GM12878 (cell line): ENCODE measurements around the gene FBLN1. TPM values are rescaled to one million over a fixed set of nuclear protein-coding genes. Genes with fewer than 3 reads are reported as not detected.

ENCODE experiments used
- ATAC-seq: fragments of 200-7000 bp; cut with Tn5 transposase; 3 replicates; pipeline ENCODE4 v1.9.1; 2020; ENCODE audit warnings: mild to moderate bottlenecking, moderate library complexity
- BruUV-seq: library from RNA; stranded (reverse); fragments of 400-500 nt; replicated peaks from 2 replicates; lab custom pipeline; 2021; lab: Mats Ljungman, UMichigan
- CTCF ChIA-PET: fragments of 300-600 bp; sonication (Branson Sonifier 250); formaldehyde crosslinking; extraction: SDS; loops from one replicate; lab custom pipeline; 2021; ENCODE audit warnings: inconsistent platforms; lab: Yijun Ruan, JAX
- POLR2A ChIA-PET: fragments of 350-600 bp; formaldehyde crosslinking; extraction: SDS; loops from one replicate; lab custom pipeline; 2021; ENCODE audit warnings: inconsistent platforms; lab: Charles Lee
- RAD21 ChIA-PET: fragments of 300-600 bp; sonication (Branson Sonifier 250); formaldehyde crosslinking; loops from one replicate; lab custom pipeline; 2023; ENCODE audit warnings: antibody characterized with exemption; ENCODE audit not compliant: unreplicated experiment; lab: Charles Lee
- SMC1A ChIA-PET: fragments of 300-600 bp; sonication (Branson Sonifier 250); formaldehyde crosslinking; loops from one replicate; lab custom pipeline; 2023; ENCODE audit not compliant: unreplicated experiment, uncharacterized antibody; lab: Charles Lee
- DNase-seq: peaks from one replicate; pipeline ENCODE4 v3.0.0-alpha.2; 2011; ENCODE audit warnings: low read depth, low spot score
- FAIRE-seq: peaks from 3 replicates; lab custom pipeline; 2011; peaks lifted over from hg19 to GRCh38; lab: Jason Lieb, UNC
- H2AFZ ChIP-seq: 2 replicates; pipeline ENCODE4 v1.6.0; 2011; ENCODE audit warnings: low read depth, low read length, control low read depth; ENCODE audit not compliant: control insufficient read depth
- H3K27ac ChIP-seq: 2 replicates; pipeline ENCODE4 v1.5.1; 2011; ENCODE audit warnings: control low read depth; ENCODE audit not compliant: control insufficient read depth, insufficient read depth
- H3K27me3 ChIP-seq, 2 experiments: replicated peaks in 1 of 2; 2 replicates each; pipeline versions ENCODE4 v1.6.0 to v1.6.1; 2011; ENCODE audit warnings: low read length in 1 of 2; ENCODE audit not compliant: control insufficient read depth in 2 of 2, insufficient read depth in 2 of 2
- H3K36me3 ChIP-seq, 2 experiments: 2 replicates each; pipeline ENCODE4 v1.5.1; 2011; ENCODE audit warnings: low read length in 1 of 2; ENCODE audit not compliant: control insufficient read depth in 2 of 2, insufficient read depth in 2 of 2
- H3K4me1 ChIP-seq: 2 replicates; pipeline ENCODE4 v1.6.1; 2011; ENCODE audit warnings: mild to moderate bottlenecking, low read length, moderate library complexity, mixed read lengths; ENCODE audit not compliant: control insufficient read depth, insufficient read depth
- H3K4me2 ChIP-seq: 2 replicates; pipeline ENCODE4 v1.6.0; 2011; ENCODE audit warnings: control low read depth; ENCODE audit not compliant: control insufficient read depth, insufficient read depth
- H3K4me3 ChIP-seq: fragments of 200-600 bp; sonication (generic); 2 replicates; pipeline ENCODE4 v1.5.1; 2016
- H3K79me2 ChIP-seq: 2 replicates; pipeline ENCODE4 v1.6.0; 2011; ENCODE audit warnings: low read length; ENCODE audit not compliant: control insufficient read depth, insufficient read depth
- H3K9ac ChIP-seq: 2 replicates; pipeline ENCODE4 v1.8.0; 2011; ENCODE audit warnings: low read length, control low read depth, mixed read lengths; ENCODE audit not compliant: control insufficient read depth, insufficient read depth
- H3K9me3 ChIP-seq: replicated peaks from 3 replicates; pipeline ENCODE4 v1.5.1; 2011; ENCODE audit warnings: mild to moderate bottlenecking, low read length; ENCODE audit not compliant: control insufficient read depth, insufficient read depth
- H4K20me1 ChIP-seq: 2 replicates; pipeline ENCODE4 v1.6.0; 2011; ENCODE audit not compliant: control insufficient read depth, insufficient read depth
- BCL11A ChIP-seq: IDR thresholded peaks from 2 replicates; pipeline ENCODE4 v1.6.1; 2011; ENCODE audit warnings: low read depth, low read length
- BRCA1 ChIP-seq: IDR thresholded peaks from 2 replicates; pipeline ENCODE4 v1.6.1; 2011; ENCODE audit warnings: low read depth, low read length, improper control_type of control experiment
- EGR1 ChIP-seq, 2 experiments: IDR thresholded peaks; 1 replicate in 1 of 2; 2 replicates in 1 of 2; pipeline ENCODE4 v1.6.1; 2011 to 2012; ENCODE audit warnings: low read depth in 2 of 2, low read length in 2 of 2, borderline replicate concordance in 1 of 2, mild to moderate bottlenecking in 1 of 2, moderate library complexity in 1 of 2
- HDGF ChIP-seq: fragments of 450-650 bp; IDR thresholded peaks from 2 replicates; pipeline ENCODE4 v1.6.1; 2016; ENCODE audit warnings: antibody characterized with exemption
- JUNB ChIP-seq: IDR thresholded peaks from 2 replicates; pipeline ENCODE4 v1.6.1; 2016; ENCODE audit warnings: antibody characterized with exemption, mild to moderate bottlenecking
- NFXL1 ChIP-seq: fragments of 450-650 bp; IDR thresholded peaks from 2 replicates; pipeline ENCODE4 v1.6.1; 2017; ENCODE audit warnings: antibody characterized with exemption, mild to moderate bottlenecking, borderline replicate concordance
- POU2F2 ChIP-seq: IDR thresholded peaks from 3 replicates; pipeline ENCODE4 v1.6.1; 2011; ENCODE audit warnings: low read depth, mild to moderate bottlenecking, low read length, borderline replicate concordance
- SRF ChIP-seq, 2 experiments: IDR thresholded peaks; 2 replicates each; pipeline ENCODE4 v1.6.1; 2011; ENCODE audit warnings: low read depth in 2 of 2, low read length in 2 of 2, mild to moderate bottlenecking in 1 of 2, moderate library complexity in 1 of 2
- ZNF384 ChIP-seq: IDR thresholded peaks from 2 replicates; pipeline ENCODE4 v1.6.1; 2012; ENCODE audit warnings: low read depth, mild to moderate bottlenecking, low read length, improper control_type of control experiment, borderline replicate concordance
- WGBS: methylation state at CpG from one replicate; pipeline ENCODE4 v1.1.6; 2016; ENCODE audit warnings: low lambda C conversion rate; ENCODE audit not compliant: insufficient replicate concordance, insufficient coverage; ENCODE audit errors: missing lambda C conversion rate; 5-methylcytosine and 5-hydroxymethylcytosine counted together
- in situ Hi-C: fragments of 300-500 bp; cut with MboI; formaldehyde crosslinking; loops from 9 replicates; pipeline ENCODE4 v1.14.3; 2018; ENCODE audit warnings: mixed read lengths
- intact Hi-C: fragments of 100-400 bp; cut with micrococcal nuclease; formaldehyde crosslinking; loops from one replicate; pipeline ENCODE4 v1.14.2; 2022; ENCODE audit not compliant: unreplicated experiment
- polyA plus RNA-seq, 11 experiments: library from polyadenylated mRNA; depleted of rRNA in 4 of 11; unstranded in 6 of 11; stranded (reverse) in 5 of 11; fragments of >200 nt; fragmentation: Nextera tagmentation in 4 of 11; fragmentation: Illumina TruSeq in 1 of 11; extraction: Ambion mirVana in 4 of 11; extraction: Trizol in 1 of 11; gene quantifications; 1 replicate in 1 of 11; 2 replicates in 10 of 11; pipeline versions ENCODE4 v1.2.1 to v1.2.3, GENCODE V29; 2011 to 2016; ENCODE audit warnings: inconsistent platforms in 2 of 11, missing spikeins in 2 of 11, low read depth in 1 of 11
- total RNA-seq, 4 experiments: library from RNA; depleted of rRNA in 3 of 4; stranded (reverse); fragments of >200 nt in 3 of 4; fragmentation: Illumina TruSeq in 1 of 4; extraction: Trizol in 1 of 4; gene quantifications; 2 replicates each; pipeline versions ENCODE4 v1.2.1 to v1.2.3, GENCODE V29; 2013 to 2021
- TF ChIP-seq, protein P1 (sequence below): fragments of 450-650 bp; IDR thresholded peaks from 2 replicates; pipeline ENCODE4 v1.6.1; 2016; ENCODE audit warnings: mild to moderate bottlenecking, moderate library complexity, borderline replicate concordance
- TF ChIP-seq, protein P2 (sequence below): IDR thresholded peaks from 2 replicates; pipeline ENCODE4 v1.6.1; 2011; ENCODE audit warnings: borderline replicate concordance, low read depth, mild to moderate bottlenecking, moderate library complexity, low read length; ENCODE audit not compliant: insufficient read depth, poor library complexity, severe bottlenecking
- TF ChIP-seq, protein P3 (sequence below): IDR thresholded peaks from 2 replicates; pipeline ENCODE4 v1.6.1; 2011; ENCODE audit warnings: mild to moderate bottlenecking, low read depth, low read length, moderate library complexity; ENCODE audit not compliant: insufficient replicate concordance
- TF ChIP-seq, protein P4 (sequence below): fragments of 450-650 bp; IDR thresholded peaks from 2 replicates; pipeline ENCODE4 v1.6.1; 2017; ENCODE audit warnings: antibody characterized with exemption, mild to moderate bottlenecking, moderate library complexity

FBLN1 gene
- total and polyA plus RNA-seq, 10 of the 15 experiments (the other 5 are each of a cell fraction or from before 2014, with no cell fraction given) = 0.20 to 0.51 TPM; not detected in 8

DNA sequence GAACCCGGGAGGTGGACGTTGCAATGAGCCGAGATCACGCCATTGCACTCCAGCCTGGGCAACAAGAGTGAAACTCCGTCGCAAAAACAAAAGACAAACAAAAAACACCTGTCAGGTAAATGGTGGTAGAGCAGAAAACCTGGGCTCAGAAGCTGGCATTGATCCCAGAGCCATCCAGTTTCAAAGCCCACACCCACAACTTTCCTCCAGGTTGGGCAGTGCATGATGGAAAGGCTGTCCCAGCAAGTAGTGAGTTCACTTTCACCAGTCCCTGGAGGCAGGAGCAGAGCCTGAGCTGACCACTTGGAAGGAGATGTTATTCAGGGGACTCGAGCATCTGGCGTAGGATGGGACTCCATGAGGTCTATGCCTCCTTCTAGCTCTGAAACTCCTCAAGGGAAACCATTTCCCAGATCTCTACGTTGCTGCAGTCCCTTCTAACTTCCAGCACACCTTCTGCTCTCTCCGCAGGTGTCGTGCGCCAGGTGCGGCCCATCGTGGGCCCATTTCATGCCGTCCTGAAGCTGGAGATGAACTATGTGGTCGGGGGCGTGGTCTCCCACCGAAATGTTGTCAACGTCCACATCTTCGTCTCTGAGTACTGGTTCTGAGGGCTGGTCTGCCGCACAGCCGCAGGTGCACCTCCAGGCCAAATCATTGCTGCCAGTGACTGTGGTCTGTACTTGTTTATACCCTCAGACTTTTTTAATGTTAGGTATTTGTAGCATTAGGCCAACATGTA lies 97.3 kb downstream of the FBLN1 start:
- ChIA-PET SMC1A (no interaction called here), CTCF (no interaction called here), RAD21 (no interaction called here), POLR2A (no interaction called here)
- DNase-seq (no peak), ATAC-seq (no peak), FAIRE-seq (no peak)
- H4K20me1 ChIP-seq = no peaks in the 10 kb centered on the region; the same call in 1 of the 2 replicates
- H3K9me3 ChIP-seq = no peaks in the 10 kb centered on the region
- H3K36me3 ChIP-seq = no peaks in the 10 kb centered on the region
- no TSS peak for BruUV-seq
- WGBS = 57% methylated on average over 22 of the region's 22 CpGs
- no peak overlapping the region for H3K4me2 ChIP-seq
- no peak overlapping the region for H3K27ac ChIP-seq
- H3K4me1 ChIP-seq = no peaks in the 10 kb centered on the region
- no peak overlapping the region for H3K4me3 ChIP-seq
- H3K79me2 ChIP-seq = no peaks in the 10 kb centered on the region
- in situ Hi-C loops = no loop called here
- no peak overlapping the region for H3K9ac ChIP-seq
- intact Hi-C loops = no loop called here
- no peak overlapping the region for H2AFZ ChIP-seq
- peaks cover 0 to 2% of the 10 kb centered on the region in 2 experiments; a peak in 1 of 4 replicates for H3K27me3 ChIP-seq
- TF ChIP-seq EGR1 (IDR thresholded peaks at IDR 0.05; ENCODE audit: borderline replicate concordance in 1 of 2, low read depth in 2 of 2, low read length in 2 of 2) (no peak), JUNB (no peak), BCL11A (no peak), BRCA1 (no peak), NFXL1 (no peak), ZNF384 (no peak), HDGF (no peak), SRF (IDR thresholded peaks at IDR 0.05; ENCODE audit: low read depth in 2 of 2, low read length in 2 of 2) (no peak), POU2F2 (no peak)
- TF ChIP-seq, protein P1, sequence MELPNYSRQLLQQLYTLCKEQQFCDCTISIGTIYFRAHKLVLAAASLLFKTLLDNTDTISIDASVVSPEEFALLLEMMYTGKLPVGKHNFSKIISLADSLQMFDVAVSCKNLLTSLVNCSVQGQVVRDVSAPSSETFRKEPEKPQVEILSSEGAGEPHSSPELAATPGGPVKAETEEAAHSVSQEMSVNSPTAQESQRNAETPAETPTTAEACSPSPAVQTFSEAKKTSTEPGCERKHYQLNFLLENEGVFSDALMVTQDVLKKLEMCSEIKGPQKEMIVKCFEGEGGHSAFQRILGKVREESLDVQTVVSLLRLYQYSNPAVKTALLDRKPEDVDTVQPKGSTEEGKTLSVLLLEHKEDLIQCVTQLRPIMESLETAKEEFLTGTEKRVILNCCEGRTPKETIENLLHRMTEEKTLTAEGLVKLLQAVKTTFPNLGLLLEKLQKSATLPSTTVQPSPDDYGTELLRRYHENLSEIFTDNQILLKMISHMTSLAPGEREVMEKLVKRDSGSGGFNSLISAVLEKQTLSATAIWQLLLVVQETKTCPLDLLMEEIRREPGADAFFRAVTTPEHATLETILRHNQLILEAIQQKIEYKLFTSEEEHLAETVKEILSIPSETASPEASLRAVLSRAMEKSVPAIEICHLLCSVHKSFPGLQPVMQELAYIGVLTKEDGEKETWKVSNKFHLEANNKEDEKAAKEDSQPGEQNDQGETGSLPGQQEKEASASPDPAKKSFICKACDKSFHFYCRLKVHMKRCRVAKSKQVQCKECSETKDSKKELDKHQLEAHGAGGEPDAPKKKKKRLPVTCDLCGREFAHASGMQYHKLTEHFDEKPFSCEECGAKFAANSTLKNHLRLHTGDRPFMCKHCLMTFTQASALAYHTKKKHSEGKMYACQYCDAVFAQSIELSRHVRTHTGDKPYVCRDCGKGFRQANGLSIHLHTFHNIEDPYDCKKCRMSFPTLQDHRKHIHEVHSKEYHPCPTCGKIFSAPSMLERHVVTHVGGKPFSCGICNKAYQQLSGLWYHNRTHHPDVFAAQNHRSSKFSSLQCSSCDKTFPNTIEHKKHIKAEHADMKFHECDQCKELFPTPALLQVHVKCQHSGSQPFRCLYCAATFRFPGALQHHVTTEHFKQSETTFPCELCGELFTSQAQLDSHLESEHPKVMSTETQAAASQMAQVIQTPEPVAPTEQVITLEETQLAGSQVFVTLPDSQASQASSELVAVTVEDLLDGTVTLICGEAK = no peak
- TF ChIP-seq, protein P2, sequence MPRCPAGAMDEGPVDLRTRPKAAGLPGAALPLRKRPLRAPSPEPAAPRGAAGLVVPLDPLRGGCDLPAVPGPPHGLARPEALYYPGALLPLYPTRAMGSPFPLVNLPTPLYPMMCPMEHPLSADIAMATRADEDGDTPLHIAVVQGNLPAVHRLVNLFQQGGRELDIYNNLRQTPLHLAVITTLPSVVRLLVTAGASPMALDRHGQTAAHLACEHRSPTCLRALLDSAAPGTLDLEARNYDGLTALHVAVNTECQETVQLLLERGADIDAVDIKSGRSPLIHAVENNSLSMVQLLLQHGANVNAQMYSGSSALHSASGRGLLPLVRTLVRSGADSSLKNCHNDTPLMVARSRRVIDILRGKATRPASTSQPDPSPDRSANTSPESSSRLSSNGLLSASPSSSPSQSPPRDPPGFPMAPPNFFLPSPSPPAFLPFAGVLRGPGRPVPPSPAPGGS = no peak
- TF ChIP-seq, protein P3, sequence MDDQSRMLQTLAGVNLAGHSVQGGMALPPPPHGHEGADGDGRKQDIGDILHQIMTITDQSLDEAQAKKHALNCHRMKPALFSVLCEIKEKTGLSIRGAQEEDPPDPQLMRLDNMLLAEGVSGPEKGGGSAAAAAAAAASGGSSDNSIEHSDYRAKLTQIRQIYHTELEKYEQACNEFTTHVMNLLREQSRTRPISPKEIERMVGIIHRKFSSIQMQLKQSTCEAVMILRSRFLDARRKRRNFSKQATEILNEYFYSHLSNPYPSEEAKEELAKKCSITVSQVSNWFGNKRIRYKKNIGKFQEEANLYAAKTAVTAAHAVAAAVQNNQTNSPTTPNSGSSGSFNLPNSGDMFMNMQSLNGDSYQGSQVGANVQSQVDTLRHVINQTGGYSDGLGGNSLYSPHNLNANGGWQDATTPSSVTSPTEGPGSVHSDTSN = no peak
- TF ChIP-seq, protein P4, sequence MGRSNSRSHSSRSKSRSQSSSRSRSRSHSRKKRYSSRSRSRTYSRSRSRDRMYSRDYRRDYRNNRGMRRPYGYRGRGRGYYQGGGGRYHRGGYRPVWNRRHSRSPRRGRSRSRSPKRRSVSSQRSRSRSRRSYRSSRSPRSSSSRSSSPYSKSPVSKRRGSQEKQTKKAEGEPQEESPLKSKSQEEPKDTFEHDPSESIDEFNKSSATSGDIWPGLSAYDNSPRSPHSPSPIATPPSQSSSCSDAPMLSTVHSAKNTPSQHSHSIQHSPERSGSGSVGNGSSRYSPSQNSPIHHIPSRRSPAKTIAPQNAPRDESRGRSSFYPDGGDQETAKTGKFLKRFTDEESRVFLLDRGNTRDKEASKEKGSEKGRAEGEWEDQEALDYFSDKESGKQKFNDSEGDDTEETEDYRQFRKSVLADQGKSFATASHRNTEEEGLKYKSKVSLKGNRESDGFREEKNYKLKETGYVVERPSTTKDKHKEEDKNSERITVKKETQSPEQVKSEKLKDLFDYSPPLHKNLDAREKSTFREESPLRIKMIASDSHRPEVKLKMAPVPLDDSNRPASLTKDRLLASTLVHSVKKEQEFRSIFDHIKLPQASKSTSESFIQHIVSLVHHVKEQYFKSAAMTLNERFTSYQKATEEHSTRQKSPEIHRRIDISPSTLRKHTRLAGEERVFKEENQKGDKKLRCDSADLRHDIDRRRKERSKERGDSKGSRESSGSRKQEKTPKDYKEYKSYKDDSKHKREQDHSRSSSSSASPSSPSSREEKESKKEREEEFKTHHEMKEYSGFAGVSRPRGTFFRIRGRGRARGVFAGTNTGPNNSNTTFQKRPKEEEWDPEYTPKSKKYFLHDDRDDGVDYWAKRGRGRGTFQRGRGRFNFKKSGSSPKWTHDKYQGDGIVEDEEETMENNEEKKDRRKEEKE = no peak
